PC-9 (cell line): Measurements from ENCODE around the gene DEFB116.

Source experiments
- EZH2 ChIP-seq: fragments of 200-600 bp; sonication (generic); IDR thresholded peaks from 2 replicates; pipeline ENCODE4 v1.8.0; 2017; ENCODE audit warnings: antibody characterized with exemption, low read depth
- TF ChIP-seq, protein P1 (sequence below): fragments of 200-600 bp; sonication (generic); conservative IDR thresholded peaks from 2 replicates; pipeline ENCODE4 v1.6.1; 2017; ENCODE audit warnings: mixed run types, antibody characterized with exemption, mild to moderate bottlenecking, moderate library complexity

DNA sequence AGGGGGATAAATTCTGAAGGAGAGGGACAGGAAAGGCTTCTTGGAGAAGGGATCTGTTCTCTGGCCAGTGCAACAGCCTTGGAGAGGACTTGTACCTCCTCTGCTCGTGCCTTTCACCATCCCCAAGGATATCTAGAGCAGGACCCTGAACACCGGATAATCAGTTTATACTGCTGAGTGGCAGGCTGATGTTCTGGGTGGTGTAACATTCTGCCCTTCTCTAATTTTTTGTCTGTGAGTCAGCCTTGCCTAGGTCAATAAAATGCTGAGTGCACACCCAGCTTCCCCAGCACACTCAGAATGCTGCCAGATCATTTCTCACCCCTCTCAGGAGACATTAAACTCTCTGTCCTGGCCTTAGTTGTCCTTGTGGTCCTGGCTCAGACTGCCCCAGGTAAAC, 51.0 kb downstream of the DEFB116 start, which contains the start of gene DEFB115:
- TF ChIP-seq, protein P1, sequence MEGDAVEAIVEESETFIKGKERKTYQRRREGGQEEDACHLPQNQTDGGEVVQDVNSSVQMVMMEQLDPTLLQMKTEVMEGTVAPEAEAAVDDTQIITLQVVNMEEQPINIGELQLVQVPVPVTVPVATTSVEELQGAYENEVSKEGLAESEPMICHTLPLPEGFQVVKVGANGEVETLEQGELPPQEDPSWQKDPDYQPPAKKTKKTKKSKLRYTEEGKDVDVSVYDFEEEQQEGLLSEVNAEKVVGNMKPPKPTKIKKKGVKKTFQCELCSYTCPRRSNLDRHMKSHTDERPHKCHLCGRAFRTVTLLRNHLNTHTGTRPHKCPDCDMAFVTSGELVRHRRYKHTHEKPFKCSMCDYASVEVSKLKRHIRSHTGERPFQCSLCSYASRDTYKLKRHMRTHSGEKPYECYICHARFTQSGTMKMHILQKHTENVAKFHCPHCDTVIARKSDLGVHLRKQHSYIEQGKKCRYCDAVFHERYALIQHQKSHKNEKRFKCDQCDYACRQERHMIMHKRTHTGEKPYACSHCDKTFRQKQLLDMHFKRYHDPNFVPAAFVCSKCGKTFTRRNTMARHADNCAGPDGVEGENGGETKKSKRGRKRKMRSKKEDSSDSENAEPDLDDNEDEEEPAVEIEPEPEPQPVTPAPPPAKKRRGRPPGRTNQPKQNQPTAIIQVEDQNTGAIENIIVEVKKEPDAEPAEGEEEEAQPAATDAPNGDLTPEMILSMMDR, result no peak
- no peak for TF ChIP-seq EZH2
